Measurements from ENCODE around the gene RMND5B.

- no peak for TF ChIP-seq CTCF (IDR thresholded peaks at IDR 0.05)
- peak; percentile 17 for TF ChIP-seq POLR2A (IDR thresholded peaks at IDR 0.05)
Measured at GRCh38 chr5:178113141-178113787, 17.6 kb upstream of the RMND5B start, which contains the start of gene N4BP3.

Data from right lobe of liver (tissue), 4 donors.